Spleen (tissue), 7 donors: Measurements from ENCODE around the gene PRPF40B.

Source experiments
- CTCF ChIP-seq, 11 experiments: fragments of 200-600 bp in 7 of 11; fragments of 450-650 bp in 4 of 11; sonication (generic) in 4 of 11; IDR thresholded peaks in 8 of 11; conservative IDR thresholded peaks in 3 of 11; 1 replicate in 7 of 11; 2 replicates in 4 of 11; pipeline versions ENCODE4 v1.4.0 to v1.8.0; 2016 to 2021; ENCODE audit warnings: antibody characterized with exemption in 11 of 11, inconsistent platforms in 4 of 11, mild to moderate bottlenecking in 1 of 11
- POLR2A ChIP-seq, 3 donors: fragments of 450-650 bp; IDR thresholded peaks; one replicate each; pipeline ENCODE4 v1.5.1; 2017; ENCODE audit warnings: antibody characterized with exemption in 3 of 3, mild to moderate bottlenecking in 1 of 3
- POLR2AphosphoS5 ChIP-seq, 3 donors: sonication (generic); formaldehyde crosslinking; IDR thresholded peaks; one replicate each; pipeline ENCODE4 v1.5.1; 2017; ENCODE audit warnings: antibody characterized with exemption in 3 of 3
- donor health status: DM: no; HTN: no; CAD: no; lungs with moderate emphysema.
- donor health status: DM: no; HTN: no; CAD: no.
- donor health status: DM: no; HTN: no; CAD: no.

DNA sequence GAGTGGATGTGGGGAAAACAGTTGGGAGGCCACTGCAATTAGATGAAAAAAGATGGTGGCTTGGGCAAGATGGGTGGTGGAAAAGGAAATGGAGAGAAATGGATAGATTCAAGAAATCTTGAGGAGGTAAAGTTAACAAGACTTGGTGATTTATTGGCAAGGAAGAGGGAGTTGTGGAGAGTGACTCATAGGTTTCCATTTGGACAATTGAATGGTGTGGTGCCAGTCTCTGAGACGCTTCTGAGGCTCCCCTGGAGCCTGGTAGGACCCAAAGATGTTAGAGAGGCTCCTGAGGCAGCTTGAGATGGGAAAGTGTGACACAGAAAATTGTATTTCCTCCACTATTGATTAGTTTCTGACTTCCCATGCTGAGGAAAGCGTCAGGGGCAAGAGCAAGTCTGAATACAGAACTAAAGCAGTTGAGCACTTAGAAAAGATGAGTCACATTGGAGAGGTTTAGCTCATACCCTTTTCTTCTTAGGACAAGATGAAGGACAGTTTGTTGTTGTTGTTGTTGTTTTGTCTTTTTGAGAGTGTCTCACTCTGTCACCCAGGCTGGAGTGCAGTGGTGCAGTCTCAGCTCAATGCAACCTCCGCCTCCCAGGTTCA is 4.5 kb downstream of the PRPF40B start:
- TF ChIP-seq CTCF (IDR thresholded peaks at IDR 0.05 in 8 of 11, conservative IDR thresholded peaks at IDR 0.05 in 3 of 11) (no peak), POLR2AphosphoS5 (IDR thresholded peaks at IDR 0.05) (no peak), POLR2A (IDR thresholded peaks at IDR 0.05) (no peak)
